Subcutaneous adipose tissue (tissue), 4 donors: Measurements from ENCODE around the gene PEX26. TPM values are rescaled to one million over a fixed set of nuclear protein-coding genes. Genes with fewer than 3 reads are reported as not detected.

Experiments
- CTCF ChIP-seq: fragments of 450-650 bp; IDR thresholded peaks from one replicate; pipeline ENCODE4 v1.5.1; 2016; ENCODE audit warnings: low read depth, mild to moderate bottlenecking, control low read depth, antibody characterized with exemption, moderate library complexity
- total RNA-seq, 4 donors: library from RNA; depleted of rRNA; stranded (reverse); fragments of >200 nt; gene quantifications; one replicate each; pipeline ENCODE4 v1.1.0, GENCODE V29; 2016

PEX26 gene
- total RNA-seq, 4 donors from 2014 or later, result 17.5 to 29.0 (median 23.8) TPM

DNA sequence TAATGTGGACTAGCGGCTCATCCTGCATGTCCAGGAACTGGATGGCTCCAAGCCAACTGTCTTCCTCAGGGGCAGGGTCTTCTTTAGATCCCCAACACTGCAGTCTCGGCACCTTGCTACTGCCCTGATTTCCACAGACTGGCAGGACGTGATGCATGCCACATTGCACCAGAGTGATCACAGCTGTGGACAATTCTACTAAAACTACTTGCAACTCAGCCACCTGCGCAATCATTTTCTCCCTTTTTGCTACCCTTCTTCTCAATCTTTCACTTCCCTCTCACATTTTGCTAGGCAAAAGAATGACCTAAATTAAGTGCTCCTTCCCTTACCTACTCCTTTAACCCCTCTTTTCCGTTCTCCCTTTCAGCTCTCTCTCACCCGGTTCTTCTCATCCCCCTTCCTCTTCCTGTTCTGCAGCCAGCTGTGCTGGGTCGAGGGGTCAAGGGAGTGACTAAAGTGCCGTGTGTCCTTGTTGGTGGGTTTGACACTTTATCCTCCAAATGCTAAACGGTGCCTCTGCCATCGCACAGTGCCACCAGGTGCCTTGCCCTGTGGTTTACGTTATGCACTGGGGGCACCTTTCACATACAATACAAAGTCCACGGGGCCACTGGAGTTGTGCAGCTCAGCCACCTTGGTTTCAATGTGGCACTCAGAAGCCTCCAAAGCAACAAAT, 11.5 kb upstream of the PEX26 start:
- TF ChIP-seq CTCF, result no peak

DNA sequence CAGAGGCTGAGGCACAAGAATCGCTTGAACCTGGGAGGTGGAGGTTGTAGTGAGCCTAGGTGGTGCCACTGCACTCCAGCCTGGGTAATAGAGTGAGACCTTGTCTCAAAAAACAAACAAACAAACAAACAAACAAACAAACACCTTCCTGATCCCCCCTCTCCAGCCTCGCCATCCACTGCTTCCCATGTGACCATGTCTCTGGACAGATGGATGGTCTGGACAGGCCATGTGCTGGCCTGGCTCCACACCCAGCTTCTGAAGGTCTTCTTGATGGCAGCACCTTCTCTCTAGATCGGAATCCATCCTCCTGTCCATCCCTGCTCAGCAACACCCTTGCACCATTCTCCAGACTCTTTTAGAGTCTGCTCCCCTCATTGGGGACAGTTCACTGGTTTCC, 10.7 kb upstream of the PEX26 start:
- no peak for TF ChIP-seq CTCF

GRCh38 chr22:18067548-18068341, 10.0 kb upstream of the PEX26 start:
- TF ChIP-seq CTCF, result no peak

DNA sequence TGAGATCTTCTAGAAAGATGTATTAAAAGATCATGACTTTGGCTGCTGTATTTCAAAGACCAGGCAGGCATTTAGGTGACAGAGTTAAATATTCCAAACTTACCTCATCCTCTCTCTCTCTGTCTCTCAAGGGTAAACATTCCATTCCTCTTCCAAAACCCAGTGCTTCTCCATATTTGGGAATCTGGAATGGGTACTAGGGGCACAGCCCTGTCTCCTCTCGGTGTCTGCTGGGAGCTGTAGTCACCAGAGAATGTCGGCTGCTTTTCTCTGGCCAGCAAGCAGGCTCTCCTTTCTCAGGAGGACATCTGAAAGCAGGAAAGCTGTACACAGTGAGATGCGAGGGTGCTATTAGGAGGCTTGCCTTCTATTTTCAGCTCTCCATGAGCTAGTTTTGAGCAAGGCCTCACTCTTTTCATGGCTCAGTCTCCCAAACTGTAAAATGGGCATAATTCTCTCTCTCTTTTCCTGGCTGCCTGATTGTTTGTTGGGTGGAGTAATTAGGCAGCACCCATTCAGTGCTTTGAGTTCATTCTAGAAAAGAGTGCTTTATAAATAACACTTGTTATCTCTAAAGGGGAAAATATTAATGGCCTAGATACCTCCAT, 9.3 kb upstream of the PEX26 start:
- no peak for TF ChIP-seq CTCF

GRCh38 chr22:18069041-18069440, 8.7 kb upstream of the PEX26 start:
- TF ChIP-seq CTCF, result no peak

- TF ChIP-seq CTCF, result no peak
Observed at GRCh38 chr22:18070041-18070440, 7.7 kb upstream of the PEX26 start.
